Hippocampal formation (tissue), 2 donors: ENCODE measurements around the gene TAS1R3.

ENCODE experiments used
- DNase-seq, 2 donors: peaks; one replicate each; lab custom pipeline; 2025; lab: John Stamatoyannopoulos, UW

TAS1R3 gene

DNA sequence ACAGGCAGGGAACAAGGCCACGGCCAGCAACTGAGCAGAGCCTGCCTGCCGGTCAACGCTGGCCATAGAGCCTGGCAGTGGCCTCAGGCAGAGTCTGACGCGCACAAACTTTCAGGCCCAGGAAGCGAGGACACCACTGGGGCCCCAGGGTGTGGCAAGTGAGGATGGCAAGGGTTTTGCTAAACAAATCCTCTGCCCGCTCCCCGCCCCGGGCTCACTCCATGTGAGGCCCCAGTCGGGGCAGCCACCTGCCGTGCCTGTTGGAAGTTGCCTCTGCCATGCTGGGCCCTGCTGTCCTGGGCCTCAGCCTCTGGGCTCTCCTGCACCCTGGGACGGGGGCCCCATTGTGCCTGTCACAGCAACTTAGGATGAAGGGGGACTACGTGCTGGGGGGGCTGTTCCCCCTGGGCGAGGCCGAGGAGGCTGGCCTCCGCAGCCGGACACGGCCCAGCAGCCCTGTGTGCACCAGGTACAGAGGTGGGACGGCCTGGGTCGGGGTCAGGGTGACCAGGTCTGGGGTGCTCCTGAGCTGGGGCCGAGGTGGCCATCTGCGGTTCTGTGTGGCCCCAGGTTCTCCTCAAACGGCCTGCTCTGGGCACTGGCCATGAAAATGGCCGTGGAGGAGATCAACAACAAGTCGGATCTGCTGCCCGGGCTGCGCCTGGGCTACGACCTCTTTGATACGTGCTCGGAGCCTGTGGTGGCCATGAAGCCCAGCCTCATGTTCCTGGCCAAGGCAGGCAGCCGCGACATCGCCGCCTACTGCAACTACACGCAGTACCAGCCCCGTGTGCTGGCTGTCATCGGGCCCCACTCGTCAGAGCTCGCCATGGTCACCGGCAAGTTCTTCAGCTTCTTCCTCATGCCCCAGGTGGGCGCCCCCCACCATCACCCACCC lies at the start of gene TAS1R3:
Gene TAS1R3 (plus strand): TSS at position 213 of the 898 bp plus-strand sequence. CDS start 66 bp downstream, at position 279.
- DNase-seq, result no peak

DNA sequence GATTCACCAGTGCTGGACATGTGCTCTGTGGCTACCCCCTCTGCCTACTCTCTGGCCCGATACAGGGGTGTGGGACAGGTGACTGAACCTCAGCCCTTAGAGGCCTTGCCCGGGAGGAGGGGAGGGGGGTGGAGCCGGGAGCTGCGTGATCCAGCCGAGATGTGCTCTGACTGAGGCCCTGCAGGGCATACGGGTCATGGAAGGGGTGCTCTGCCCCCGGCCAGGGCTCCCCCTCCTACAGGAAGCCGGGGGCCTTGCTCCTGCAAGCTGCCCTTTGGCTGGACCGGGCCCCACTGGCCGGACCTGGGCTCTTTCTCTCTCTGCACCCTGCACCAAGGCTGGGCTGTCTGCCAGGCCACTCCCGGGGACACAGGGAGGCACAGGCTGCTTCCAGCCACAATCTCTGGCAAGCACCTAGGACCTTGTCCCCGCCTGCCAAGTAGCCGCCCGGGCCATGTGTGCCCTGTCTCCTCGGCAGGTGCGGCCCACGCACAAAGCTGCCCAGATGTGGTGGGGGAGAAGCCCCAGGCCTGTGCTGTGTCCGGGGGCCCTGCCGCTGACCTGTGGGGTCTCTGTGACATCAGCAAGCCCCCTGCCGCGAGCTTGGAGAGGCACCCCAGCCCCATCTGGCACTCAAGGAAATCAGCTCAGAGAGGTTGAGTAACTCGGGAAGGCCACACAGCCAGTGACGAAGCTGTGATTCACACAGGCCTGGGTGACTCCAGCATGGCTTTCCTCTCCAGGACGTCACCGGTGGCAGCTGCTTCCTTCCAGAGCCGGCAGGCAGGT lies 49.4 kb upstream of the TAS1R3 start:
- DNase-seq, result no peak

DNA sequence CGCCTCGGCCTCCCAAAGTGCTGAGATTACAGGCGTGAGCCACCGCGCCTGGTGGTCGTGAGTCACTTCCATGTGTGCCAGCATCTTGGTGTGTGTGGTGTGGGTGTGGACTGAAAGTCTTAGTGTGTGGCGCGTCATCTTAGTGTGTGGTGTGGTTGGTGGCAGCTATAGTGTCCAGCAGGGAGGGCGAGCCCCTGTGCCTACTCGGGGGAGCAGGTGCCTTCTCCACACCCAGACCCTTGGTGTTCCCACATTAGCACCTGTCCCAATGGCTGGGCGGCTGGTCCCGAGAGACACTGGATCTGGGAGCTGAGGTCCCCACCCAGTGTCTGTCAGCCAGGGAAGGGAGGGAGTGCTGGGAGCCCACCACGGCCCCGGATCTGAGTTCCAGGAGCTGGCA lies 48.1 kb upstream of the TAS1R3 start:
- DNase-seq, result no peak

DNA sequence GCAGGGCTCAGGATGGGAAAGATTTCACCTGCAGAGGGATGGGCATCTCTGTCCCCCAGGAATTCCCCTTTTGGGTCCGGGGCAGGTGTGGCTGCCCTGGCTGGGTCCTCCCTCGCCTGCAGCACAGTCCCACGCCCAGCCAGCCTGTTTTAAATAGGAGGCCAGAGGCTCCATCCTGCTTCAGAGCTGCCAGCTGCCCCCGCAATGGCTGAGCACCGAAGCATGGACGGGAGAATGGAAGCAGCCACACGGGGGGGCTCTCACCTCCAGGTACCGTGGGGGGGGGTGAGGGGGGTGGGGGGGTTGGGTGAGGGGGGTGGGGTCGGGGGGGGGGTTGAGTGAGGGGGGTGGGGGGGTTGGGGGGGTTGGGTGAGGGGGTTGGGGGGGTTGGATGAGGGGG lies 47.3 kb upstream of the TAS1R3 start:
- no peak for DNase-seq

- DNase-seq, result no peak
These were observed 46.6 kb upstream of the TAS1R3 start for GRCh38 chr1:1284221-1285101.

GRCh38 chr1:1285102-1285571 lies 45.9 kb upstream of the TAS1R3 start:
- DNase-seq, result no peak

DNA sequence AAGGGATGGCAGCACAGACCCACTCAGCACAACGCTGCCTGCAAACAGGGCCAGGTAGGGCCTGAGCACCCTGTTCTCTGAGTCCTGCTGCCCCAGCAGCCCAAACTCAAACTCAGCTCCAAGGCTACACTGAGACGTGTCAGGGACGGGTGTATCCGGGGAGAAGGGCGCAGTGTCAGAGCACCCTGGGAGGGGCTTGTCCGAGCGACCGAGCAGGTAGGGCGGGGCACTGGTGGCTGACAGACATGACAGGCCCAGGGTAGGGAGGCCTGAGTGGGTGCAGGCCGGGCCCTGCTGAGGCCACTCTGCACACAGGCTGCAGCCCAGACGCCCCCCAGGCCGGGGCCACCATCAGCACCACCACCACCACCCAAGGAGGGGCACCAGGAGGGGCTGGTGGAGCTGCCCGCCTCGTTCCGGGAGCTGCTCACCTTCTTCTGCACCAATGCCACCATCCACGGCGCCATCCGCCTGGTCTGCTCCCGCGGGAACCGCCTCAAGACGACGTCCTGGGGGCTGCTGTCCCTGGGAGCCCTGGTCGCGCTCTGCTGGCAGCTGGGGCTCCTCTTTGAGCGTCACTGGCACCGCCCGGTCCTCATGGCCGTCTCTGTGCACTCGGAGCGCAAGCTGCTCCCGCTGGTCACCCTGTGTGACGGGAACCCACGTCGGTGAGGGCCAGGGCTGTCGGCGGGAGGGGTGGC lies 45.3 kb upstream of the TAS1R3 start:
- DNase-seq, result no peak

DNA sequence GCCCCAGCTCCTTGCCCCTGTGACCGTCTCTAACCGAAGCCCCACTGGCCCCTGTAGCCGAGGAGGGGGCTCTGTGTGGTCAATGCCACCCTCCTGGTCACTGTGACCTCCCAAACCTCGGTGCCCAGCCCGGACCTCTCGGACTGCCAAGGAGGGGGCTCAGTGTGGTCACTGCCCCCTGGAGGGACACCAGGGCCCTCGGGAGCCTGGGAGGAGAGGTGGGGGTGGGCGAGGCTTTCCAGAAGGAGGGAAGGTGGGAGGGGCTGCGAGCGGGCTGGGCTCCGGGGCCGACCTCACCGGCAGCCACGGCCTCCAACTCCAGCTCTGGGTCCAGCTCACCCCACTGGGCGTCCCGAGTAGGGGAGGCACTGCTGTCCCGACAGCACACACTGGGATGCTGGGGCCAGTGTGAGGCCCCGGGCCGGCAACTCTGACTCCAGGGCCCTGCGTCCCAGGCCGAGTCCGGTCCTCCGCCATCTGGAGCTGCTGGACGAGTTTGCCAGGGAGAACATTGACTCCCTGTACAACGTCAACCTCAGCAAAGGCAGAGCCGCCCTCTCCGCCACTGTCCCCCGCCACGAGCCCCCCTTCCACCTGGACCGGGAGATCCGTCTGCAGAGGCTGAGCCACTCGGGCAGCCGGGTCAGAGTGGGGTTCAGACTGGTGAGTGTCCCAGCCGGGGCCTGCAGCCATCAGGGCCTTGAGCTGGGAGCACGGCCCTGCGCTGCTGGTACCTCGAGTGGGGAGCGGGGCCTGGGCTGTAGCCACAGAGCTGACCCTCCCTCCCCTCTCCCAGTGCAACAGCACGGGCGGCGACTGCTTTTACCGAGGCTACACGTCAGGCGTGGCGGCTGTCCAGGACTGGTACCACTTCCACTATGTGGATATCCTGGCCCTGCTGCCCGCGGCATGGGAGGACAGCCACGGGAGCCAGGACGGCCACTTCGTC lies 44.5 kb upstream of the TAS1R3 start:
- DNase-seq, result no peak

DNA sequence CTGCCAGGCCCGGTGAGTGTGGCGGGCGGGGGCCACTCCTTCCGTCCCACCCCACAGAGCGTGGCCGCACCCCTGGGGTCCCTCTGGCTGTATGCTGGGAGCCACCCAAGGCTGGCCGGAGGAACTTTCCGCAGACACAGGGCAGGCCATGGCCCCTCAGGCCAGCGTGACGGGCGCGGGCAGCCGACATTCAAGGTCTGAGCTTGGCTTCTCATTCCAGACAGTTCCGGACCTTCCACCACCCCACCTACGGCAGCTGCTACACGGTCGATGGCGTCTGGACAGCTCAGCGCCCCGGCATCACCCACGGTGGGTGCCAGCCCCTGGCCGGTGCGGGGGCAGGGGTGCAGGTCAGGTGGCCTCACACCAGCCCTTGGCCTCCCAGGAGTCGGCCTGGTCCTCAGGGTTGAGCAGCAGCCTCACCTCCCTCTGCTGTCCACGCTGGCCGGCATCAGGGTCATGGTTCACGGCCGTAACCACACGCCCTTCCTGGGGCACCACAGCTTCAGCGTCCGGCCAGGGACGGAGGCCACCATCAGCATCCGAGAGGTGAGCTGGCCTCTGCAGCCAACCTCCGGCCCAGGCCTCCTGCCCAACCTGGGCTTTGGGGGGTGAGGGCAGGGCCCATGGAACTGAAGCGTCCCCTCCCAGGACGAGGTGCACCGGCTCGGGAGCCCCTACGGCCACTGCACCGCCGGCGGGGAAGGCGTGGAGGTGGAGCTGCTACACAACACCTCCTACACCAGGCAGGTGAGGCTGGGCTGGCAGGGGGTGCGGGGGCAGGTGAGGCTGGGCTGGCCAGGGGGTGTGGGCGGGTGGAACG lies 43.6 kb upstream of the TAS1R3 start:
- no peak for DNase-seq

GRCh38 chr1:1290238-1290731 lies 40.8 kb upstream of the TAS1R3 start:
- DNase-seq, result no peak

- no peak for DNase-seq
These were observed 40.0 kb upstream of the TAS1R3 start for GRCh38 chr1:1291023-1291528.

GRCh38 chr1:1291548-1292441 lies 39.3 kb upstream of the TAS1R3 start:
- DNase-seq, result peak in 1 of 2 donors; percentile 38

- DNase-seq, result no peak
These were observed 38.7 kb upstream of the TAS1R3 start for GRCh38 chr1:1292442-1292779.

GRCh38 chr1:1292851-1293250 lies 38.2 kb upstream of the TAS1R3 start:
- no peak for DNase-seq

DNA sequence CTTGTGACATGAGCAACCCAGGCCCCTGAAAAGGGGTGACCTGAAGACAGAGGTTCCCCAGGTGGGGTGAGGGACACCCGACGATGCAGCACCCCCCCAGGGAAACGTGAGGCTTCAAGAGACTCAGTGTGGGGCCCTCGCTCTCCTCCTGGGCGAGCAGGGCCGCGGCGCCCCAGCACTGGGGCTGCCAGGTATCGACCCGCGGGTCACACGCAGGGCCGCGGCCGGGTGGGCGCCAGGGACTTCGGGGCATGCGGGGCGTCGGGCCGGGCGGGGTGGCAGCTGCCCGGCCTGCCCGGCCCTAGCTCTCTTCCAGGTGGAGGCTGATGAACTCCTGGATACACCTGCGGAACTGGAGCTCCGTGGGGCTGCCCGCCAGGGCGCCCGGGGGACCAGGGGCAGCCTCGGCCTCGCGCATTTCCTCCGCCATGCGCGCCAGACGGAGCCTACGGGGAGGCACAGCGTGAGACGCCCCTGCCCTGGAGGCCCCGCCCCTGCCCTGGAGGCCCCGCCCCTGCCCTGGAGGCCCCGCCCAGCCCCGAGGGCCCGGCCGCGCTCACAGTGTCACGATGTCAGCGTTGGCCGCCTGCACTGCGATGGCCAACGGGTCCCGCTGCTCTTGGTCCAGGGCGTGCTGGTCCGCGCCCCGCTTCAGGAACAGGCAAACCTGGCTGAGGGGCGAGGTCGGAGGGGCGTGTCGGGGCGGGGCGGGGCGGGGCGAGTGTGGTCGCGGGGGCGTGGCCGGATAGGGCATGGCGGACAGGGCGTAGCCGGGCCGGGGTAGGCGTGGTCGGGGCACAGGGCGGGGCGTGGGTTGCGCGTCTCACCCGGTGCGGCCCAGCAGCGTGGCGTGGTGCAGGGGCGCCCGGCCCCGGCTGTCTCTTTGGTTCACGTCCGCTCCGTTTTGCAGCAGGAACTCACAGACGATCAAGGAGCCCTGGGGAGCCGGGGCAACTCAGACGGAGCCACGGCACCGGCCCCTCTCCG lies 37.5 kb upstream of the TAS1R3 start:
- DNase-seq, result no peak

DNA sequence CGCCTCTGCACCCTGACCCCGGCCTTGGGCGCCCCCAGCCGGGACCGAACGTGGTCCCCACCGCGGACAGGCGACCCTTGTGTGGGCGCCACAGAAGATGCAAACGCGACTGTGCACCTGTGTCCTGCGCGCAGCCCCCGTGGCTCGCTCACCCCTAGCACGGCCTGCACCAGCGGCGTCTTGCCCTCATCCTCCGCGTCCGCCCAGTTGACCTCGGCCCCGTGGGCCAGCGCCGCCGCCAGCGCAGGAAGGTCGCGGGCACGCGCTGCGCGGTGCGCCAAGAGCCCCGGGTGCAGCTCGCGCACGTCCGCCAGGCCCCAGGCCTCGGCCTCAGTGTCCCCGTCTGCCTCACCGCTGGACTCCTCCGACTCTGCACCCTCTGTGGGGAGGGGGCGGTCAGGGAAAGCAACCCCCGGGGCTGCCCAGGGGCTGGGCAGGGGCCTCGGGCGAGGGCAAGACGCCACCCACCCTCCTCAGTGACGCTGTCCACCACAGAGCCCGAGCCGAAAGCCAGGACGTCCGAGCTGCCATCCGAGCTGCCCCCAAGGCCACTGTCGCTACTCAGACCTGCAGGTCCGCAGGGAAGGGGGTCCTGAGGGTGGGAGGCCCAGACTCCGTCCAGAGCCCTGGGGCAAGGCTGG lies 36.7 kb upstream of the TAS1R3 start:
- no peak for DNase-seq
